ENCODE data around the gene ENTREP1.

DNA sequence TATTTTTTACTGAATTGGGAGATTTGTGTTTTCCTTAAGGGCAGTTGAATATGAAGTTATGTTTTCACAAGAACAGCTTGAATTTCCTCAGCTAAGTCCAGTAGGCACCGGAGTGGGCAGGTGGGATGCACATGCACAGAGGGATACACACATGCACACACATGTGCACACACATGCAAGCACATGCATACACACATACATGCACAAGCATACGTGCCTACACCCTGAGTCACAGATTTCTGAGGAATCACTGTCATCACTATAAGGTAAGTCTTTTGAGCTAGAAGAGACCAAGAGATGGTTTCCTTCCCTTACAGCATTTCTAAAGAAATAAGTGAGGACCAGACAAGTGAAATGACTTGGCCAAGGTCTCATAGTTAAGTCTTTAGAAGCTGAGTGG, 8.7 kb downstream of the ENTREP1 start:
- TF ChIP-seq FOSL2 (IDR thresholded peaks at IDR 0.05; ENCODE audit: borderline replicate concordance, low read depth), result no peak
- TF ChIP-seq TEAD4 (IDR thresholded peaks at IDR 0.05; ENCODE audit: borderline replicate concordance, insufficient read depth), result no peak
- TF ChIP-seq MXI1 (IDR thresholded peaks at IDR 0.05; ENCODE audit: low read depth, low read length), result no peak
- TF ChIP-seq, protein P1, sequence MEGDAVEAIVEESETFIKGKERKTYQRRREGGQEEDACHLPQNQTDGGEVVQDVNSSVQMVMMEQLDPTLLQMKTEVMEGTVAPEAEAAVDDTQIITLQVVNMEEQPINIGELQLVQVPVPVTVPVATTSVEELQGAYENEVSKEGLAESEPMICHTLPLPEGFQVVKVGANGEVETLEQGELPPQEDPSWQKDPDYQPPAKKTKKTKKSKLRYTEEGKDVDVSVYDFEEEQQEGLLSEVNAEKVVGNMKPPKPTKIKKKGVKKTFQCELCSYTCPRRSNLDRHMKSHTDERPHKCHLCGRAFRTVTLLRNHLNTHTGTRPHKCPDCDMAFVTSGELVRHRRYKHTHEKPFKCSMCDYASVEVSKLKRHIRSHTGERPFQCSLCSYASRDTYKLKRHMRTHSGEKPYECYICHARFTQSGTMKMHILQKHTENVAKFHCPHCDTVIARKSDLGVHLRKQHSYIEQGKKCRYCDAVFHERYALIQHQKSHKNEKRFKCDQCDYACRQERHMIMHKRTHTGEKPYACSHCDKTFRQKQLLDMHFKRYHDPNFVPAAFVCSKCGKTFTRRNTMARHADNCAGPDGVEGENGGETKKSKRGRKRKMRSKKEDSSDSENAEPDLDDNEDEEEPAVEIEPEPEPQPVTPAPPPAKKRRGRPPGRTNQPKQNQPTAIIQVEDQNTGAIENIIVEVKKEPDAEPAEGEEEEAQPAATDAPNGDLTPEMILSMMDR (IDR thresholded peaks at IDR 0.05), result no peak
- TF ChIP-seq RAD21 (IDR thresholded peaks at IDR 0.05; ENCODE audit: low read length), result no peak
- TF ChIP-seq, protein P2, sequence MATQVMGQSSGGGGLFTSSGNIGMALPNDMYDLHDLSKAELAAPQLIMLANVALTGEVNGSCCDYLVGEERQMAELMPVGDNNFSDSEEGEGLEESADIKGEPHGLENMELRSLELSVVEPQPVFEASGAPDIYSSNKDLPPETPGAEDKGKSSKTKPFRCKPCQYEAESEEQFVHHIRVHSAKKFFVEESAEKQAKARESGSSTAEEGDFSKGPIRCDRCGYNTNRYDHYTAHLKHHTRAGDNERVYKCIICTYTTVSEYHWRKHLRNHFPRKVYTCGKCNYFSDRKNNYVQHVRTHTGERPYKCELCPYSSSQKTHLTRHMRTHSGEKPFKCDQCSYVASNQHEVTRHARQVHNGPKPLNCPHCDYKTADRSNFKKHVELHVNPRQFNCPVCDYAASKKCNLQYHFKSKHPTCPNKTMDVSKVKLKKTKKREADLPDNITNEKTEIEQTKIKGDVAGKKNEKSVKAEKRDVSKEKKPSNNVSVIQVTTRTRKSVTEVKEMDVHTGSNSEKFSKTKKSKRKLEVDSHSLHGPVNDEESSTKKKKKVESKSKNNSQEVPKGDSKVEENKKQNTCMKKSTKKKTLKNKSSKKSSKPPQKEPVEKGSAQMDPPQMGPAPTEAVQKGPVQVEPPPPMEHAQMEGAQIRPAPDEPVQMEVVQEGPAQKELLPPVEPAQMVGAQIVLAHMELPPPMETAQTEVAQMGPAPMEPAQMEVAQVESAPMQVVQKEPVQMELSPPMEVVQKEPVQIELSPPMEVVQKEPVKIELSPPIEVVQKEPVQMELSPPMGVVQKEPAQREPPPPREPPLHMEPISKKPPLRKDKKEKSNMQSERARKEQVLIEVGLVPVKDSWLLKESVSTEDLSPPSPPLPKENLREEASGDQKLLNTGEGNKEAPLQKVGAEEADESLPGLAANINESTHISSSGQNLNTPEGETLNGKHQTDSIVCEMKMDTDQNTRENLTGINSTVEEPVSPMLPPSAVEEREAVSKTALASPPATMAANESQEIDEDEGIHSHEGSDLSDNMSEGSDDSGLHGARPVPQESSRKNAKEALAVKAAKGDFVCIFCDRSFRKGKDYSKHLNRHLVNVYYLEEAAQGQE (IDR thresholded peaks at IDR 0.05; ENCODE audit: low read depth, low read length), result no peak
